Smooth muscle cell (in vitro differentiated cells): ENCODE results near the gene LRRC71. TPM values are rescaled to one million over a fixed set of nuclear protein-coding genes. Genes with fewer than 3 reads are reported as not detected.

Experiments used
- DNase-seq: peaks from one replicate; lab custom pipeline; 2025; ENCODE audit not compliant: unreplicated experiment; lab: John Stamatoyannopoulos, UW
- H2AFZ ChIP-seq: fragments of 200-600 bp; sonication (generic); 2 replicates; pipeline ENCODE4 v1.6.0; 2016; ENCODE audit warnings: antibody characterized with exemption, low read depth, mild to moderate bottlenecking
- H3F3A ChIP-seq: fragments of 200-600 bp; sonication (generic); 2 replicates; pipeline ENCODE4 v1.6.0; 2017; ENCODE audit warnings: antibody characterized with exemption, low read depth
- H3K27ac ChIP-seq: fragments of 200-600 bp; sonication (generic); 2 replicates; pipeline ENCODE4 v1.5.1; 2016; ENCODE audit warnings: low read depth, mild to moderate bottlenecking
- H3K27me3 ChIP-seq: fragments of 200-600 bp; sonication (generic); 2 replicates; pipeline ENCODE4 v1.6.1; 2016; ENCODE audit warnings: low read depth, mild to moderate bottlenecking
- H3K36me3 ChIP-seq: fragments of 200-600 bp; sonication (generic); 2 replicates; pipeline ENCODE4 v1.5.1; 2016; ENCODE audit warnings: low read depth
- H3K4me1 ChIP-seq: fragments of 200-600 bp; sonication (generic); 2 replicates; pipeline ENCODE4 v1.5.1; 2016; ENCODE audit warnings: low read depth
- H3K4me2 ChIP-seq: fragments of 200-600 bp; sonication (generic); 2 replicates; pipeline ENCODE4 v1.6.0; 2016; ENCODE audit warnings: mild to moderate bottlenecking
- H3K4me3 ChIP-seq: fragments of 200-600 bp; sonication (generic); 2 replicates; pipeline ENCODE4 v1.5.1; 2016; ENCODE audit warnings: mild to moderate bottlenecking
- H3K79me2 ChIP-seq: fragments of 200-600 bp; sonication (generic); 2 replicates; pipeline ENCODE4 v1.6.0; 2016; ENCODE audit warnings: low read depth, mild to moderate bottlenecking
- H3K9ac ChIP-seq: fragments of 200-600 bp; sonication (generic); 2 replicates; pipeline ENCODE4 v1.6.0; 2016; ENCODE audit warnings: low read depth
- H3K9me3 ChIP-seq: fragments of 200-600 bp; sonication (generic); replicated peaks from 2 replicates; pipeline ENCODE4 v1.5.1; 2016; ENCODE audit warnings: low read depth
- H4K20me1 ChIP-seq: fragments of 200-600 bp; sonication (generic); 2 replicates; pipeline ENCODE4 v1.6.0; 2016; ENCODE audit warnings: low read depth
- CTCF ChIP-seq: fragments of 200-600 bp; sonication (generic); IDR thresholded peaks from 2 replicates; pipeline ENCODE4 v1.5.1; 2017; ENCODE audit warnings: borderline replicate concordance, mild to moderate bottlenecking, antibody characterized with exemption; ENCODE audit not compliant: insufficient read depth, poor library complexity, severe bottlenecking
- WGBS: methylation state at CpG from one replicate; pipeline ENCODE4 v1.1.7; 2016; ENCODE audit warnings: low lambda C conversion rate; 5-methylcytosine and 5-hydroxymethylcytosine counted together
- polyA plus RNA-seq: library from polyadenylated mRNA; unstranded; fragments of >200 nt; fragmentation: Nextera tagmentation; extraction: Ambion mirVana; gene quantifications from 2 replicates; pipeline ENCODE4 v1.2.1, GENCODE V29; 2016
- total RNA-seq: library from RNA; depleted of rRNA; stranded (reverse); fragments of >200 nt; gene quantifications from 2 replicates; pipeline ENCODE4 v1.2.3, GENCODE V29; 2014

Gene LRRC71
- total and polyA plus RNA-seq, 2 experiments from 2014 or later: not detected

GRCh38 chr1:156889802-156890580 lies 30.4 kb upstream of the LRRC71 start:
- DNase-seq: peak; percentile 36
- peaks cover 7% of the 10 kb centered on the region for H3K4me1 ChIP-seq
- H3K4me2 ChIP-seq: no peak overlapping the region
- TF ChIP-seq CTCF: peak; percentile 83
- H3K36me3 ChIP-seq: no peaks in the 10 kb centered on the region
- H3K4me3 ChIP-seq: no peak overlapping the region
- WGBS: 49% methylated on average over 8 of the region's 8 CpGs
- H2AFZ ChIP-seq: no peak overlapping the region
- no peaks in the 10 kb centered on the region for H4K20me1 ChIP-seq
- no peaks in the 10 kb centered on the region for H3K27me3 ChIP-seq
- no peaks in the 10 kb centered on the region for H3K9me3 ChIP-seq
- peaks cover 4% of the 10 kb centered on the region for H3F3A ChIP-seq
- no peaks in the 10 kb centered on the region for H3K79me2 ChIP-seq
- no peak overlapping the region for H3K9ac ChIP-seq
- no peak overlapping the region for H3K27ac ChIP-seq

GRCh38 chr1:156892190-156893047 lies 28.0 kb upstream of the LRRC71 start:
- 5% methylated on average over 45 of the region's 48 CpGs for WGBS
- Histone ChIP-seq H3F3A (peaks cover 4% of the 10 kb centered on the region), H3K9me3 (no peaks in the 10 kb centered on the region), H3K4me1 (peaks cover 8% of the 10 kb centered on the region), H4K20me1 (no peaks in the 10 kb centered on the region), H3K4me2 (peak overlapping the region; percentile 87), H3K27me3 (no peaks in the 10 kb centered on the region), H3K27ac (no peak overlapping the region), H3K9ac (no peak overlapping the region), H3K36me3 (no peaks in the 10 kb centered on the region), H3K79me2 (no peaks in the 10 kb centered on the region), H3K4me3 (peak overlapping the region; percentile 50), H2AFZ (peak overlapping the region; percentile 75)
- DNase-seq: peak; percentile 84
- peak; percentile 82 for TF ChIP-seq CTCF

GRCh38 chr1:156893048-156893953 lies 27.1 kb upstream of the LRRC71 start, which contains the start of gene PEAR1:
TSS of gene PEAR1 (plus strand) at chr1:156893718. CDS start at chr1:156903927, 10,209 bp downstream.
- peak within 1 kb of the TSS; percentile 50 for H3K4me3 ChIP-seq
- DNase-seq: no peak

More at GRCh38 chr1:156893048-156893953, 27.1 kb upstream of the LRRC71 start, which contains the start of gene PEAR1:
- TF ChIP-seq CTCF: no peak
- WGBS: 21% methylated on average over 37 of the region's 60 CpGs
- Histone ChIP-seq H3K27me3 (no peaks in the 10 kb centered on the region), H2AFZ (no peak within 1 kb of the TSS), H4K20me1 (no peaks in the 10 kb centered on the region), H3K4me1 (peaks cover 8% of the 10 kb centered on the region), H3K4me2 (peak within 1 kb of the TSS; percentile 87), H3K36me3 (no peaks in the 10 kb centered on the region), H3K9me3 (no peaks in the 10 kb centered on the region), H3F3A (peaks cover 4% of the 10 kb centered on the region), H3K79me2 (no peaks in the 10 kb centered on the region), H3K9ac (no peak within 1 kb of the TSS), H3K27ac (no peak within 1 kb of the TSS)
